HFF-Myc (cell line): ENCODE data around the gene HS3ST4.

Experiments
- DNase-seq: peaks from one replicate; pipeline ENCODE4 v3.0.0-alpha.2; 2011; ENCODE audit warnings: low read depth; ENCODE audit errors: extremely low read depth
- H3K4me3 ChIP-seq: replicated peaks from 2 replicates; pipeline ENCODE4 v1.5.1; 2011; ENCODE audit warnings: low read depth, mild to moderate bottlenecking, control low read depth, low read length
- TF ChIP-seq, protein P1 (sequence below): IDR thresholded peaks from 2 replicates; pipeline ENCODE4 v1.5.1; 2012; ENCODE audit warnings: mild to moderate bottlenecking, low read depth, low read length, control low read depth; ENCODE audit errors: missing control alignments

The HS3ST4 gene

DNA sequence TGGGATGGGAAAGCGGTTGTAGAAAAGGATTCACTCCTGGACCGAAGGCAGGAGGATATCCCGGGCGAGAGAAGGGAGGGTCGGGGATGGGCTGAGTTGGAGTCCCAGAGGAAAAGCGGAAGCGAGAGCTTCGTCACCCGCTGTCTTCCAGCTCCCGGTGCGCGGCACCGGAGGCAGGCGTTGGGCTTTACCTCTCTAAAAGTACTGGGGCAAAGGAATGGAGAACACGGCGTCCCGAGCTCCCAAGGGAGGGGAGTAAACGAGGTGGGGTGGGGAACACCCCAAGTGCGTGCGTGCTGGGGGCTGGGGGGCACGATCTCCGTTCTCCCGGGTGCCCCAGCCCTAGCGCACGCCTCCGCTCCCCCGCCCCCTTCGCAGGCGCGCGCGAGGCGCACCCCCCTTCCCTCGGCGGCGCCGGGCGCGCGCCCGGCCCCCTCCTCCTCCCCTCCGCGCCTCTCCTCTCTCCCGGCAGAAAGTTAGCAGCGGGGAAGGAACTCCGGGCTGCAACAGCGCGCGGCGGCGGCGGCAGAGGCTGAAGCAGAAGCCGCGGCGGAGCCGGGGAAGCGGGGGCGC lies at the start of gene HS3ST4:
HS3ST4 (plus strand) TSS at position 441 of the 573 bp plus-strand sequence.
- no peak for DNase-seq
- TF ChIP-seq, protein P1, sequence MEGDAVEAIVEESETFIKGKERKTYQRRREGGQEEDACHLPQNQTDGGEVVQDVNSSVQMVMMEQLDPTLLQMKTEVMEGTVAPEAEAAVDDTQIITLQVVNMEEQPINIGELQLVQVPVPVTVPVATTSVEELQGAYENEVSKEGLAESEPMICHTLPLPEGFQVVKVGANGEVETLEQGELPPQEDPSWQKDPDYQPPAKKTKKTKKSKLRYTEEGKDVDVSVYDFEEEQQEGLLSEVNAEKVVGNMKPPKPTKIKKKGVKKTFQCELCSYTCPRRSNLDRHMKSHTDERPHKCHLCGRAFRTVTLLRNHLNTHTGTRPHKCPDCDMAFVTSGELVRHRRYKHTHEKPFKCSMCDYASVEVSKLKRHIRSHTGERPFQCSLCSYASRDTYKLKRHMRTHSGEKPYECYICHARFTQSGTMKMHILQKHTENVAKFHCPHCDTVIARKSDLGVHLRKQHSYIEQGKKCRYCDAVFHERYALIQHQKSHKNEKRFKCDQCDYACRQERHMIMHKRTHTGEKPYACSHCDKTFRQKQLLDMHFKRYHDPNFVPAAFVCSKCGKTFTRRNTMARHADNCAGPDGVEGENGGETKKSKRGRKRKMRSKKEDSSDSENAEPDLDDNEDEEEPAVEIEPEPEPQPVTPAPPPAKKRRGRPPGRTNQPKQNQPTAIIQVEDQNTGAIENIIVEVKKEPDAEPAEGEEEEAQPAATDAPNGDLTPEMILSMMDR, result no peak

DNA sequence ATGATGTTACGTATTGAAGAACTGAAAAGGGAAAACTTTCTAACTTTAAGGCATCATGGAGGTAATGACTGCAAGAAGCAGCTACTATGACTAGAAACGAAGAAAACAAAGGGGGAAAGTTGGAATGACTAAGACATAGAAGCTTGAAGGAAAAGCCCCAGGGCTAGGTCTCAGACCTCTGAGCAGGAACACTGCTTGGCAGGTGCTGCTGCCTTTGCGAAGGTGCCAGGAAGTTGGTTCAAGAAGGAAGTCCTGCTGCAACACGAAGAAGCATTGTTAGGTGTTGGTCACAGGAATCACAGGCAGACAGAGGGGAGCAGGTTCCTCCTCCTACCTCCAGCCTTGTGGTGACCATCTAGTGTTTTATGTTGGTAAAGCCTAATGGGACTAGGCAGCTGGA lies 48.1 kb upstream of the HS3ST4 start:
- DNase-seq, result no peak
- H3K4me3 ChIP-seq, result no peak overlapping the region
- TF ChIP-seq, protein P1, result no peak

More for the DNA sequence above, at the start of gene HS3ST4:
- no peak within 1 kb of the TSS for H3K4me3 ChIP-seq

DNA sequence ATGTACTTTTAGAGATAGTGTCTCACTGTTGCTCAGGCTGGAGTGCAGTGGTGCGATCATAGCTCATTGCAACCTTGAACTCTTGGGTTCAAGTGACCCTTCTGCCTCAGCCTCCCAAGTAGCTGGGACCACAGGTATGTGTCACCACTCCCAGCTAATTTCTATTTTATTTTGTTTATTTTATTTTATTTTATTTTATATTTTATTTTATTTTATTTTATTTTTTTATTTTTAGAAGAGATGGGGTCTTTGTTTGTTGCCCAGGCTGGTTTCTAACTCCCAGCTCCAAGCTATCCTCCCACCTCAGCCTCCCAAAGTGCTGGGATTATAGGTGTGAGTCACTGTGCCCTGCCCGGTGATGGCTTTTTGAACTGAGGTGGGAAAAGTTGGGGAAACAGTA lies 35.1 kb upstream of the HS3ST4 start:
- no peak for DNase-seq
- TF ChIP-seq, protein P1, result no peak
- no peak overlapping the region for H3K4me3 ChIP-seq

DNA sequence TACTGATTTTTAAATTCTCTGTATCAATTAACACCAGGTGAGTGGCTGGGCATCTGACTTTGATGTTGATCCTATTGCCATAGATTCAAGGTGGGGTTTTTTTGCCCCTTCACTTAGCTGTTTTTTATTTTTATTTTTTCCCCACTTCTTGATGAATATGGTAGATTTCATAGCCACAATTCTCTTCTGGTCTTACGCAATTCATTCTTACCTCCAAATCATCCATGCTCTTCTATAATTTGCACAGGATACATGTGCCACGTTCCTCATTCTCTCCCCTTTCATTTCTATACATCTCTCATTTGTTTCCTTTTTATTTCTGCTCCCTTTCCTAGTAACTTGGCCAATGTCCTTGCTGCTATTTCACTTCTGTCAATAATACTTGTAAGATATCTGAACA lies 14.9 kb upstream of the HS3ST4 start:
- TF ChIP-seq, protein P1, result no peak
- no peak overlapping the region for H3K4me3 ChIP-seq
- DNase-seq, result no peak

DNA sequence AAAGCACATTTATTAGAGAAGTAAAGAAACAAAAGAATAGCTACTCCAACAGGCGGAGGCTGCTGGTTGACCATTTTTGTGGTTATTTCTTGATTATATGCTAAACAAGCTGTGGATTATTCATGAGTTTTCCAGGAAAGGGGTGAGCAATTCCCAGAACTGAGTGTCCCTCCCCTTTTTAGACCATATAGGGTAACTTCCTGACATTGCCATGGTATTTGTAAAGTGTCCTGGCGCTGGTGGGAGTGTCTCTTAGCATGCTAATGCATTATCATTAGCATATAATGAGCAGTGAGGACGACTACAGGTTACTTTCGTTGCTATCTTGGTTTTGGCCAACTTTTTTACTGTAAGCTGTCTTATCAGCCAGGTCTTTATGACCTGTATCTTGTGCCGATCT lies 12.2 kb upstream of the HS3ST4 start:
- no peak overlapping the region for H3K4me3 ChIP-seq
- no peak for DNase-seq

DNA sequence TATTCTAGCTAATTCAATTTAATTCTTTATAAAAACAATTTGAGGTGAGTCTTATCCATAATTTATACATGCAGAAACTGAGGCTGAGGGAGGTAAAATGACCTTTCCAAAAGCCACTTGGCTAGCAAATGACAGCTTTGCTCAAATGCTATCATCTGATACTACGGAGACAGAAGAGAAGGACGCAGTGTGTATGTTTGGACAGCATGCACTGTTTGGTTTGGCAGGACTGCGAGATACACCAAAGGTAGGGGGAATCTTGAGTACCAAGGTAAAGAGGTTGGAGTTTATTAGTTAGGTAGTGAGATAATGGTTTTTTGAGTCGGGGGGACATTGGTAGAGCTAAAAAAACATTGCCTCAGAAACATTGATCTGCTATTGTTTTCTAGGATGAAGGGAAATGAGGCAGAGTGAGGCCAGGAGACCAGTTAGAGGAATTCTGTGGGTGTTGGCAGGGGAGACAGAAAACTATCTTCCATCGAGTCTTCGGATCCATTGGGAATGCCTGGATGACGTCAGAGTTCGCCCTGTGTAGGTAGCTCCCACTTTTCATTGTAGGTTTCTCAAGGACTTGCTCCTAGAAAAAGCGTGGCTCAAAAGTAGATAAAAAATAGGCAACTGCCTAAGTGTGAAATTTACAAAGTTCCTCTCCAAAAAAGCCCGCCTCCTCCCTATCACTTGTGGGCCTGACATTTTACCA lies 2.5 kb upstream of the HS3ST4 start:
- H3K4me3 ChIP-seq, result no peak overlapping the region
- TF ChIP-seq, protein P1, result no peak
- DNase-seq, result no peak

More for the DNA sequence above, 12.2 kb upstream of the HS3ST4 start:
- TF ChIP-seq, protein P1, result no peak
